HepG2 (cell line): ENCODE measurements around the gene LRRC73. TPM values are rescaled to one million over a fixed set of nuclear protein-coding genes. Genes with fewer than 3 reads are reported as not detected.

Experiments
- ARID4A ChIP-seq: sonication (generic); formaldehyde crosslinking; IDR thresholded peaks from 2 replicates; pipeline ENCODE4 v1.5.0; 2020; ENCODE audit warnings: mild to moderate bottlenecking, missing genetic modification reagents, borderline replicate concordance
- CHCHD3 ChIP-seq: sonication (generic); formaldehyde crosslinking; IDR thresholded peaks from 2 replicates; pipeline ENCODE4 v1.8.0; 2022; ENCODE audit warnings: mild to moderate bottlenecking, missing genetic modification reagents, moderate library complexity
- HES4 ChIP-seq: sonication (generic); formaldehyde crosslinking; IDR thresholded peaks from 2 replicates; pipeline ENCODE4 v1.9.0; 2021; ENCODE audit warnings: mild to moderate bottlenecking, missing genetic modification reagents, borderline replicate concordance
- HIVEP1 ChIP-seq: sonication (generic); formaldehyde crosslinking; IDR thresholded peaks from 2 replicates; pipeline ENCODE4 v1.4.0; 2020; ENCODE audit warnings: mild to moderate bottlenecking, missing genetic modification reagents
- LBX2 ChIP-seq: sonication (generic); formaldehyde crosslinking; IDR thresholded peaks from 2 replicates; pipeline ENCODE4 v1.5.0; 2020; ENCODE audit warnings: missing genetic modification reagents, mild to moderate bottlenecking, borderline replicate concordance
- RXRB ChIP-seq: IDR thresholded peaks from 2 replicates; pipeline ENCODE4 v1.6.1; 2016; ENCODE audit warnings: borderline replicate concordance, missing genetic modification reagents, missing compliant biosample characterization
- ZBTB38 ChIP-seq: sonication (generic); formaldehyde crosslinking; IDR thresholded peaks from 2 replicates; pipeline ENCODE4 v1.5.1; 2020; ENCODE audit warnings: mild to moderate bottlenecking, missing genetic modification reagents
- ZNF674 ChIP-seq: sonication (generic); formaldehyde crosslinking; IDR thresholded peaks from 2 replicates; pipeline ENCODE4 v1.5.0; 2020; ENCODE audit warnings: low read depth, mild to moderate bottlenecking, missing genetic modification reagents
- polyA plus RNA-seq, 8 experiments: library from polyadenylated mRNA; depleted of rRNA in 3 of 8; stranded (reverse) in 7 of 8; unstranded in 1 of 8; fragments of >200 nt; fragmentation: Illumina TruSeq in 4 of 8; extraction: Trizol in 4 of 8; gene quantifications; 2 replicates each; pipeline versions ENCODE4 v1.2.1 to v1.2.3, GENCODE V29; 2011 to 2016; ENCODE audit warnings: low read depth in 4 of 8, missing spikeins in 1 of 8, mixed read lengths in 1 of 8; ENCODE audit not compliant: insufficient read depth in 1 of 8
- total RNA-seq, 5 experiments: library from RNA; depleted of rRNA; stranded (reverse); fragments of >200 nt; fragmentation: Illumina TruSeq; extraction: Trizol; gene quantifications; 2 replicates each; pipeline ENCODE4 v1.2.3, GENCODE V29; 2016; ENCODE audit warnings: low read depth in 1 of 5

Gene LRRC73
- total and polyA plus RNA-seq, 2 of the 13 experiments (the other 11 are each of a cell fraction or from before 2014, with no cell fraction given) = 0.11 to 0.12 TPM

GRCh38 chr6:43492673-43493072 lies 17.5 kb downstream of the LRRC73 start (continued):
- TF ChIP-seq ARID4A (CRISPR knock-in tag) = no peak
- TF ChIP-seq HIVEP1 = no peak
- no peak for TF ChIP-seq RXRB
- peak; percentile 68; the same call in 1 of the 2 replicates for TF ChIP-seq ZNF674
- TF ChIP-seq LBX2 (CRISPR knock-in tag) = no peak
- TF ChIP-seq CHCHD3 = no peak
- 0 out of 2 replicates have a peak, but pooled peaks have one; percentile 9 for TF ChIP-seq HES4 (CRISPR knock-in tag)
- TF ChIP-seq ZBTB38 (CRISPR knock-in tag) = no peak
